T1000 (cell line): ENCODE measurements around the gene KLHL34.

ENCODE experiments used
- DNase-seq: peaks from one replicate; lab custom pipeline; 2025; ENCODE audit warnings: mixed read lengths; lab: John Stamatoyannopoulos, UW

The KLHL34 gene, protein sequence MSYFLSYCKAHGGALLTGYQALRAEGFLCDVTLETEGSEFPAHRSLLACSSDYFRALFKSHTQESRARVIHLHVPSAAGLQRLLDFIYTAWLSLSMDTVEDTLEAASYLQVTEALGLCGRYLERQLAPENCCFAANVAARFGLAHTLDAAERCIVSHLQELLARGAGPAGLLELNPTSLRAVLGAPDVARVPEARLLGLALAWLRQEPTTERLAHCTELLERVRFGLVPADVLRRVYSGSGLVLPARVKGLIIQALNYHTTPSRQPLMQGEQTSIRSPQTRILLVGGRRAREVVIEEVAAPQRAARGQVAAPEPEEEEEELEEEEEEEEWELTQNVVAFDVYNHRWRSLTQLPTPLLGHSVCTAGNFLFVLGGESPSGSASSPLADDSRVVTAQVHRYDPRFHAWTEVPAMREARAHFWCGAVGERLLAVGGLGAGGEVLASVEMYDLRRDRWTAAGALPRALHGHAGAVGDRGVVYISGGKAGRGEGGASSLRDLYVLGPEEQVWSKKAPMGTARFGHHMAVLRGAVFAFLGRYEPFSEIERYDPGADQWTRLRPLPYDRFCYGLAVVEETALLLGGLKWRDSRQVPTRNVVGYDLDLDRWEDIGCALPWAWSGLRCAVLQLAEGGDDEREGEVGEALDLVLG

DNA sequence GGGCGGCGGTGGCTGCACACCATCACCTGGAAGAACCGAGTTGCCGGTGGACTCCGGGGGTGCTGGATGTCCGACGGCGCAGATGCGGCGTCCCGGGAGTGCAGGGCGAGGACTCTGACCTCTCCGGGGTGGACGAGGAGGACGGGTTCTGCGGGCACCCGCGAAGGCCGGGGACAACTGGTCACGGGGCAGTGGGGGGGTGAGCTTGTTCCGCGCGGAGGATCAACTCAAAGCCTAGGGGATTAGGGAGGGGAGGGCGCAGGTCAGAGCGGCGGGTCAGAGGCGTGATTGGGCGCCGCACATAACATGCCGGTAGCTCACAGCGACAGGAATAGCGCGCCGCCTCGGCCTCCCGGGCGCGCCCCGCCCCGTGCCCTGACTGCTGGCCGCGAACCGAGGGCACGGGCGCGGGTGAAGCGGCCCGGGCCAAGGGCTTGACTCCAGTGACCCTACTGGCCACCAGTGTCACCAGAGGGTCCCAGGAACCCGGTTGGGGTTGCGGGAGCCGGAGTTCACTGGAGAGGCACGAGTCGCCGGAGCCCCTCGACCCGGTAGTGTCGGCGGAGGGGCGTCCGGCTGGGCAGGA lies at the start of gene KLHL34:
KLHL34 (minus strand) TSS at position 179 of the 586 bp plus-strand sequence. CDS start 542 bp downstream, outside the sequence.
- DNase-seq, result no peak

DNA sequence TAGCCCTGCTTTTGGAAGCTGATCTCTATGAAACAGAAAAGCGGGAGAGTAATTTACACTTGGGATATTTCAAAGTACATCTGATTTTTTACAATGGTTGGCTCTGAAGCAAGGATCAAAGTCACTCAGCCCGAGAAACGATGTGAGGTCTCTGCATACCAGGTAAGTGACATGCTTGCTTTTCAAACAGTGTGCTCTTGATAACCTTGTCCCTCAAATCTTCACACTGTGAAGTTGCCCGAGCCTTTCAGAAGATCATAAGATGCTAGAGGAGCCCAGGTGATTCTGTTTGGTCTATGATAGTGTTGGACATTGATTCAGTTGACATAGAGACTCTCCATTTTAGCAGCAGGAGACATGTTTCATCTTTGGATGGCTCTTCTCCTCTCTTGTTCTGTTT lies 47.1 kb upstream of the KLHL34 start:
- DNase-seq, result no peak

DNA sequence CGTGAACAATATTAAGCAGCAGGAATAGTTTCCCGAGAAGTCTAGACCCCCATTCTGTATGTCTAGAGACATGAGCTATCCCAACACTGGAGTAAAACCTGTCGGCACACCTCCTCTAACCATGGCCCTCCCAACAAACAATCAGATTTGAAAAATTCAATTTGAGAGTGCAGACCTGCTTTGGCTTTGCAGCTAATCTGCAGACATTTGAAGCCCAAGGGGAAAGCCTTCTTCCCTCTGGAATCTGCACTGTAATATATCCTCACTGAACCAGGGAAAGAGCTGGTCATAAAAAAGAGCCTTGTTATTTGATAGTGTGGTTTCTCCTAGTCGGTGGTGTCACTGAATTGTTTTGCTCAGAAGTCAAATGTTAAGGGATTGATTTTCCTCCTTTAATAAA lies 44.6 kb upstream of the KLHL34 start:
- no peak for DNase-seq

DNA sequence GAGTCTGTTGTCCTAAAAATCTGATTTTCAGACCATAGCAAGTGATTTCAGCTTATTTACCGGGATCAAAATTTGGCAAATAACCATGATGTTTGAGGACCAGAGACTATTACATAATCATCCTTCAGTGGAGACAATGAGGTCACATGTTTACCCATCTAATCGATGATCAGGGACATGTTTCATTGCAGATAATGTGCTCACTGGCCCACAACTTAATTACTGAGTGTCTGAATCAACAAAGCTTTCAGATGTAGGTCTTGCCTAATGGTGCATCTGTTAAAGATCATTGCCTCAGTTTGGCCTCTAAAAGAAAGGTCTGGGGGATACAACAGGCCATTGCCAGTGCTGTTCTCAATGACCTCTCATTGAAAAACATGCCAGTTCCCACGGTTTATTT lies 42.8 kb upstream of the KLHL34 start:
- no peak for DNase-seq

DNA sequence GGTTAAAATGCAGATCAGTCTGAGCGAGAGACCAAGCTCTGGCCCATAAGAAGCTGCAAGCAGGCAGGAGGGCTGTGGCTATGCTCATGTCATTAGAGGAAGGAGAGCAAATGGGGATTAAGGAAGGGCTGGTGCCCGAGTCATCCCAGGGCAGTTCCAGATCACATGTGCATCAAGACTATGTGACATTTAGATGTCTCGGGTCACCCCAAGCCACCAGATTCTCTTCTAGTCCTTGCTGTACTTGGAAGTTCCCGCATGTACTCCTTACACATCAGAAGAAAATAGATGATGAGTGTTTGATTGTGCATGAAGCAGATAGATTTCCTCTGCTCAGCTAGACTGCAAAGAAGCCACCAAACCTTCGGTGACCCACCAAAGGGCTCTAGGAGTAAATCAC lies 42.1 kb upstream of the KLHL34 start:
- no peak for DNase-seq

DNA sequence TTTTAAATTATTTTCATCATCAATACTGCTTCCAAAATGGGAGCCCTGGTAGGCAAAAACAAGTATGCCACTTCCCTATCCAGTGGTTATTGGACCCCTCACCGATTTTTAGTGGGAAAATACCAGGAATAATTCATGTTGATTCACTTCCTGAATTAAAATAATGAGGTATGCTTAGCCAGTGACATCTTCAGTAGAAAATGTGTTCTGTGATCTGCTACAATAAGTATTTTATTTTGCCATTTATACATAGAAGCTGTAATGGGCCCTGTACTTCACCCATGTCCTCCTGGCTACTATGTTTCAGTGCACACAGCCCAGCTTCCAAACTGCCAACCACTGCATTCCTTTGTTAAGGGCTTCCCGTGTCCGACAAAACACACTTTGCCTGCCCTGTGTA lies 41.0 kb upstream of the KLHL34 start:
- DNase-seq, result no peak

DNA sequence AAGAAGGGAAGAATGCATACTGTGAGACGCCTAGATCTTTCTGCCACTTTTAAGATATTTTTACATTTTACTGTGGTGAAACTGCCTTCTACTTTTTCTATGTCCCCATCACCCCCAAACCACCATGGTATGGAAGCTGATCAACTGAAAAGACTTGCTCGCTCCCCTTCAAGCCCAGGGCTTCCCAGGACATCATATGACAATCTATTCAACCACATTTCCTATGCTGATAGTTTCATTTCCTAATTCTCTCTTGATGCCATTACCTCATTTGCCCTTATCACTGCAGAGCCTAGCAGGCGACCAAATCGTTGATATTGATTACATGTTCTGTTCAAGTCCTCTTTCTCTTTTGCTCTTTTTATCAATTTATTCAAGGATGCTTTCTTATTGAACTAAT lies 40.1 kb upstream of the KLHL34 start:
- no peak for DNase-seq

DNA sequence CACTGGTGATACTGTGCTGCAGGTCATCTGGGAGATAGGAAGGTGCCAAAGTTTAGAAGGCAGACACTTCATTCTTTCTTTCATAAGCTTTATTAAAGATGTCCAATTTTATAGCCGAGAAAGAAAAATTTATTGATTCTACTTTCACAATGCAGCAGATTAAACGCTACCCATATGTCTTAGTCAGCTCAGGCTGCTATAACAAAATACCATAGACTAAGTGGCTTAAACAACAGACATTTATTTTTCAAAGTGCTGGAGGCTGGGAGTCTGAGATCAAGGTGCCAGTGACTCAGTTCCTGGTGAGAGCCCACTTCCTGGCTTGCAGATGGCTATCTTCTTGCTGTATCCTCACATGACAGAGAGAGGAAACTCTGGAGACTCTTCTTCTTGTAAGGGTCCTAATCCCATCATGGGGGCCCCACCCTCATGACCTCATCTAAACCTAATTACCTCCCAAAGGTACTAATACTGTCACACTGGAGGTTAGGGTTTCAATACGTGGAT lies 33.4 kb upstream of the KLHL34 start:
- DNase-seq, result no peak

DNA sequence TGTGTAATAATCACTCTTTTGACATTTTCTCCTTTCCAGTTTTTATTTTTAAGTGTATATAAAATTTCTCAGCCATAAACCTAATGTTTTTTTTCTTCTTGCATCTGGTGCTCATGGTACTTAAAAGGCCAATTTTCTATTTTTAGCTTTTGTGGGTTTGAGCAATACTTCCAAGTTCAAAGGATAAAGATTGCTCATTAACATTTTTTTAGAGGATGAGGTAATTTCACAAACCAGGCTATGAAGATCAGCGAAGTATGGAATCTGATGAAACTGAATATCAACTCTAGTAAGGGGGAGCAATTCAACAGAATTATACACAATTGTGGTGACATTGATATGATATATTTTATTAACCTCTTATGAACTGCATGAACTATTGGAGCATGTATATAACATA lies 25.8 kb upstream of the KLHL34 start:
- no peak for DNase-seq

DNA sequence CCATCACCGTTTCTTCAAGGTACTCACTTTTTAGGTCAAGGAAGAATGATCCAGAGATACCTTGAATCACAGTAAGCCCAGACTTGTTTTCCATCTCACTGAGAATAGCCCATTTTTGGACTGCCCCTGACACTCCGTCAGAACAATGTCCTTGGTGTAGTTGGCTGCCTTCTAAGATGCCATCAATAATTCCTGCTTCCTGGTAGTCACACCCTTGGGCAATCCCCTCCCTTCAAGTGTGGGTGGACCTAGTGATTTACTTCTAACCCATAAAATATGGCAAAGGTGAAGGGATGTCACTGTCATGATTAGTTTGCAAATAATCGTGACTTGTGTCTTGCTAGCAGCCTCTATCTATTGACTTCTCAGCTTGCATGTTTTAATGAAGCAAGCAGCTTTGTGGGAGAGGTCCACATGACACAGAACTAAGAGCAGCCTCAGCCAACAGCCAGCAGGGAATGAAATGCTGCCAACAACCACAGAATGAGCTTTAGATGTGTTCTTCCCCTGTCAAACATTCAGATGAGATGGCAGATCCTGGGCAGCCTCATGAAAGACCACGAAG lies 20.0 kb upstream of the KLHL34 start:
- no peak for DNase-seq

DNA sequence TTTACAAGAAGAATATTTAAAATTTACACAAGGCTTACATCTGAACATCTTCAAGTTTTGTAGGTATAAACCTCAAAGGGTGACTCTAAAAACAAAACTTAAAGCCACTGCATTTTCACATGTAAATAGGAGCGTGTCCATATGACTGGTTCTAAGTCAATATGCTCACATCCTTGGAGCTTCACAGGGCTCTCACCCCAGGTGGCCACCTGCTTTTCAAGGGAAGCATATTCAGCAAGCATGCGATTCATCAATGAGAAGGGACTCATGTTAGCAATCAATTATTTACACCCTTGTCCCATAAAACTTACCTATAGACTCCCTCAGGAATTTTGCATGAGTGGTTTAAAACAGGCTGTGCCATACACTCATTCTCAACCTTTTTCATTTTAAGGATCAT lies 17.8 kb upstream of the KLHL34 start:
- DNase-seq, result no peak

DNA sequence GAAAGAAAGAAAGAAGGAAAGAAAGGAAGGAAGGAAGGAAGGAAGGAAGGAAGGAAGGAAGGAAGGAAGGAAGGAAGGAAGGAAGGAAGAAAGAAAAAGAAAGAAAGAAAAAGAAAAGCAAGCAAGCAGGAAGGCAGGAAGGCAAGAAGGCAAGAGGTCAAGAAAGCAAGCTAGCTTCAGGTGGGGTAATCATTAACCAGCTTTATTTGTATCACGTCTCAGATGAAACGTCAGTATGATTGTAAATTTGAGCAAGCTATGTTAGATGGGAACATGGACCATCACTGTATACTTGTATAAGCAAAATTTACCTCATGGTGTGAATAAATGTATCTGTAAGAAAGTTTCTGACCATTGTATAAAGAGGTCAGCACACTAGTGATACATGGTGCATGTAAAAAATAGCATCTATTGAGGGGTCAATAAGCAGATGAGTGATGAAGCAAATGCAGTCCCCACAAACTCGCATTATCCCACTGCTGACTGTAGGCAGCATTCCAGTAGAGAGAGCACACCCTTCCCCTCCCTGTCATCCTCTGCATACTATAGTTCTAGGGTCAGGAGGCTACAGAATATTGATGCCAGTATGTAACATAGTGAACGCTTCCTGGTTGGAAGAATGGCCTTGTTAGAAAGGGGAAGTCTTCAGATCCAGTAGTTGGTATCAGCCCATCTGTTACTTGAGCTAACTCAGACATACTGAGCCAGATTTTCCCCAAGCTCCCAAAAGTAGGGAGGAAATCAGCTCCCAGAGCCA lies 16.5 kb upstream of the KLHL34 start:
- DNase-seq, result no peak

DNA sequence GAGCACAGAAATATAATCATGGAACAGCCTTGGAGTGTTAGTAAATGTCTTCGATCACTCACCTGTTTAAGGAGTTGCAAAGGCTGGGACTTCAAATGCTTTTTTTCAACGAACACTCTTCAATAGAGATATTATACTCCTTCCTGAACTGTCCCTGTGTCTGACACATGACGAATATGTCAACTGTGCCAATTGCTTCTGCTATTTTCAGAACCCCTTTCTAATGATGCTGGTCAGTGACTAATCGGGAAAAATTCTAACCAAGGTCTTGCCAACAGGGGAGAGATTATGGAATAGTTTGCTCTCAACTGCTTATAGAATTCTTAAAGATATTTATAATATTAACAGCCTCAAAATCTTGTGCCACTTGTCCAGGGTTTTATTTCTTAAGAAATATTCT lies 8.5 kb upstream of the KLHL34 start:
- DNase-seq, result no peak

DNA sequence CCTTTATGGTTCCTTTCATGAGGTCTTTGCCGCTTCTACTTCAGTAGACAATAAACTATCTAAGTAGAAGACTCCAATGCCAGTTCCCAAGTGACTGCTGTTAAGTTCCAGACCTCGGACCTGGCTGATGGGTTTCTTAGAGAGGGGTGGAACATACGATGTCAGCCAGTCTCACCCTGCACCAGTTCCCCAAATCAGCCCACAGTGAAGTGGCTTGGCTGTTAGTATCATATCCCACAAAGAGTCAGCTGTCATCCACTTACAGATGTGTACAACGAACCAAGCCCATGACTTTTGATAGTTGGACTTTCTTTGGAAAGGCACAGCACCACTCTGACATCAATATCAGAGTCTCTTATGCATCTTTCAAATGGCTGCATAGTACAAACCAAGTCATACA lies 8.1 kb upstream of the KLHL34 start:
- no peak for DNase-seq

DNA sequence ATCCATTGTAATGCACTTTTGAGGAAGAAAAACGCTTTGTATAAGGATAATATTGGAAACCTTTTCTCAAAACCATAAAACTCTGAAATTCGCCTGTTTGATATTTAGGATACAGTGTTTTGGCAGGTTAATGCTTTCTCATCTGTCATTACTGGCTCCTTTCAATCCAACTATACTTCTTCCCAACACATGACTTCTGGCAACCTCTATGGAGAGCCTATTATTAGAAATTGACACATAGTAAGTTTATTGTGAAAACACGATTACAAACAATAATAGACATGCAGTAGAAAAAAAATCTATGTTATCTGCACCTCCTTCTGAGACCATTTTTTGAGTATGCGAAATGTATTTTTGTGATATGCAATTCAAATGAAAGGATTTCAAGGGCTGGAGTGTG lies 4.6 kb upstream of the KLHL34 start:
- DNase-seq, result no peak

DNA sequence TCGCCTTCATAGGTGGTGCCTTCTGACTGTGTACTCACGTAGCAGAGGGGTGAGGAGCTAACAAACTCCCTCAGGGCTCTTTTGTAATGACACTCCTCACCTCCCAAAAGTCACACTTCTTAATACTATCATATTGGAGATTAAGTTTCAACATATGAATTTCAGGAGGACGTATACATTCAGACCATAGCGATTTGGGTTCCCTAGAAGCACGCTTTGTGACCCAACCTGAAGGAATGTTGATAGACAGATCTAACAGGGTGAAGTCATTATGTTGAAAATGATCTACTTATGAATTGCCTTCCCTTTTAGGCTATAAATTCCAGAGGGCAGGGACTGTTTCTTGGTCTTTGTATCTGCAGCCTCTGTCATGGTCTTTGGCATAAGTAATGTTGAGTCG lies 3.2 kb upstream of the KLHL34 start:
- DNase-seq, result no peak

DNA sequence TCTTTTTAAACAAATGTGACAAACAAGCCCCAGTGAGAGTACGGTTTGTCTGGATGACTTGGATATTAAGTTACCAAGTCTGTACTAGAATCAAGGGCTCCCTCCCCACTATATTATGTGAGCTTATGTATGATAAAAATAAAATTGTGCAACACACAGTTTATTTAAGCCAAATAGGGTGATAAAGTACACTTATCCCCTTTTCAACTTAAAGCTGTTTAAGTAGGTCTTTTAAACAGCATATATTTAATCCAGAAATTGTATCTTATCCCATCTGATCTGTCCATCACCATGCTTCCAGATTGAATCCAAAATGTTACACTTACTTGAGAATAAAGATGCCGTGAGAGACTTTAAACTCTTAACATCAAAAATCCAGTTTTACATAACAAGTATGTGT lies 2.0 kb upstream of the KLHL34 start:
- no peak for DNase-seq

DNA sequence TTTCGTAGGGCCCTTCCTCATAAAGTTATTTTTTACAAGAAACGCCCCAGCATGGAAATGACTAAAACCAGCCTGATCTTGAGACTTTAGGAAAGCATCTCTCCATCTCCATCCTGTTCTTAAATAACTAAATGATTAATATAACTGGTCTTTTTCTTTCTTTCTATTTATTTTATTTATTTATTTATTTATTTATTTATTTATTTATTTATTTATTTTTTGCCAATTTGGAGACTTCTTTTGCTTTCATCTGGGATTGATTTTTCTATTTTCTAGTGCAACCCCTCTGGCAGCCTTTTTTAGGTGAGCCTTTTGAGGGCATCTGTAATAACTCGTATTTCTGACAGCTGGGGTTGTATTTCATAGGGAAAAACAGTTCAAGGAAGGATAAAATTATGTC lies 1.2 kb upstream of the KLHL34 start:
- no peak for DNase-seq

DNA sequence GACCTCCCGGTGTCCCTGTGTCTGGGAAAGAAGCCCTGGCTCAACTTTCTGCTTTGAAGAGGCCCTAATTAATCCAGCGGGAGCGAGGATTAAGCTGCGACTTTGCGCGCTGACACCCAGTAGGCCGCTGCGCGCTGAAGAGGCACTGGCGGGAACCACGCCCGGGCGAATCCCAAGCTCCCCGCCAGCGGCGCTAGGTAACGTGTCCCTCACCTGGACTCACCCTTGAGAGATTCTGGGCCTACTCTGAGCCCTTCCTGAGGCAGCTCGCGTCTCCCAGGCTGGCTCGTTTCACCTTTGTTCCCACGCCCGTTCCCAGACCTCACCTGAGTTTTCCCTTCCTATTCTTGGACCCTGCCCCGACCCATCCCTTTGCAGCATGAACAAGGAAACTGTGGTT lies 616 bp upstream of the KLHL34 start:
- DNase-seq, result no peak

DNA sequence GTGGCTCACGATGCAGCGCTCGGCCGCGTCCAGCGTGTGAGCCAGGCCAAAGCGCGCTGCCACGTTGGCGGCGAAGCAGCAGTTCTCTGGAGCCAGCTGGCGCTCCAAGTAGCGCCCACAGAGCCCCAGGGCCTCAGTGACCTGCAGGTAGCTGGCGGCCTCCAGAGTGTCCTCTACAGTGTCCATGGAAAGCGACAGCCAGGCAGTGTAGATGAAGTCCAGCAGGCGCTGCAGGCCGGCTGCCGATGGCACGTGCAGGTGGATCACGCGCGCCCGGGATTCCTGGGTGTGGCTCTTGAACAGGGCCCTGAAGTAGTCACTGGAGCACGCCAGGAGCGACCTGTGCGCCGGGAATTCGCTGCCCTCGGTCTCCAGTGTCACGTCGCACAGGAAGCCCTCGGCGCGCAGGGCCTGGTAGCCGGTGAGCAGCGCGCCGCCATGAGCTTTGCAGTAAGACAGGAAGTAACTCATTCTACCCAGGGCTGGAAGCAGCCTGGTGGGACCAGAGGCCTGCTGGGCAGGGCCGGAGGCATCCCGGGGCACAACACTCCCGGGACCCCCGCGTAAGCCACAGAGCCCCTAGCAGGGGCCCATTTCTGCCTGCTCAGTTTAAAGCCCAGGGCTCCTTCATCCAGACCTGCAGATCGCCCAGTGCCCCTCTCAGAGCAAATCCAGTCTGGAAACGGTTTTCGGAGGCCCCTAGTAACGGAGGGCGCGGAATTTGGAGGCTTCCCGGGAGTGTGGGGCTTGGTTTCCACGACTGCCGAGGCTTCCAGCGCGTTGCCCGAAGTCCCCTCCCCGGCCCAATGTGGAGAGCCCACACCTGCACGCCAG lies 595 bp downstream of the KLHL34 start:
- no peak for DNase-seq
